Measurements from ENCODE around the gene FGD6. TPM values are rescaled to one million over a fixed set of nuclear protein-coding genes. Genes with fewer than 3 reads are reported as not detected.

Gene FGD6
- total RNA-seq, 1 donor from 2014 or later, result 31.5 TPM

DNA sequence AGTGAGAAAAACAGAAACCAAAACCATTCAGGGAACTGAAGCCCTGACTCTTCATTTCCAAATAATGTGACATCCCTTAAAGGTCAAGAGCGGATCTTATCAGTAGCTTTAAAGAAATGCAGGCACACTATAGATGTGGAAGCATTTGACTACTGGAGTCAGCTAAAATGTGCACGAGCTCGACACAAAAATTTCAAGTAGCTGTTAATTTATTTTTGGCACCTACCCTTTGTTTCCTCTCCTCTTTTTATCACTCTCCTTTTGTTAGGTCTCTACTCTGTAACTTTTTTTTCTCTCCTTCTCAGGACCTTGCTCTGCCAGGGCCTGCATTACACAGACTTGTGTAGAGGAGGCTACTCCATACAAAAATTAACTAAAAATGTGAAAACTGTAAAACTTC lies 58.3 kb downstream of the FGD6 start:
- Histone ChIP-seq H3K36me3 (ENCODE audit: control insufficient read depth, insufficient read depth, low read length) (no peaks in the 10 kb centered on the region), H3K27me3 (ENCODE audit: control insufficient read depth, insufficient read depth, low read length) (no peaks in the 10 kb centered on the region), H3K4me3 (ENCODE audit: low read depth, low read length) (no peak overlapping the region)
- DNase-seq (ENCODE audit: low read depth), result no peak
- TF ChIP-seq, protein P1, sequence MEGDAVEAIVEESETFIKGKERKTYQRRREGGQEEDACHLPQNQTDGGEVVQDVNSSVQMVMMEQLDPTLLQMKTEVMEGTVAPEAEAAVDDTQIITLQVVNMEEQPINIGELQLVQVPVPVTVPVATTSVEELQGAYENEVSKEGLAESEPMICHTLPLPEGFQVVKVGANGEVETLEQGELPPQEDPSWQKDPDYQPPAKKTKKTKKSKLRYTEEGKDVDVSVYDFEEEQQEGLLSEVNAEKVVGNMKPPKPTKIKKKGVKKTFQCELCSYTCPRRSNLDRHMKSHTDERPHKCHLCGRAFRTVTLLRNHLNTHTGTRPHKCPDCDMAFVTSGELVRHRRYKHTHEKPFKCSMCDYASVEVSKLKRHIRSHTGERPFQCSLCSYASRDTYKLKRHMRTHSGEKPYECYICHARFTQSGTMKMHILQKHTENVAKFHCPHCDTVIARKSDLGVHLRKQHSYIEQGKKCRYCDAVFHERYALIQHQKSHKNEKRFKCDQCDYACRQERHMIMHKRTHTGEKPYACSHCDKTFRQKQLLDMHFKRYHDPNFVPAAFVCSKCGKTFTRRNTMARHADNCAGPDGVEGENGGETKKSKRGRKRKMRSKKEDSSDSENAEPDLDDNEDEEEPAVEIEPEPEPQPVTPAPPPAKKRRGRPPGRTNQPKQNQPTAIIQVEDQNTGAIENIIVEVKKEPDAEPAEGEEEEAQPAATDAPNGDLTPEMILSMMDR (IDR thresholded peaks at IDR 0.05; ENCODE audit: insufficient read depth, low read length, poor library complexity, severe bottlenecking), result no peak

DNA sequence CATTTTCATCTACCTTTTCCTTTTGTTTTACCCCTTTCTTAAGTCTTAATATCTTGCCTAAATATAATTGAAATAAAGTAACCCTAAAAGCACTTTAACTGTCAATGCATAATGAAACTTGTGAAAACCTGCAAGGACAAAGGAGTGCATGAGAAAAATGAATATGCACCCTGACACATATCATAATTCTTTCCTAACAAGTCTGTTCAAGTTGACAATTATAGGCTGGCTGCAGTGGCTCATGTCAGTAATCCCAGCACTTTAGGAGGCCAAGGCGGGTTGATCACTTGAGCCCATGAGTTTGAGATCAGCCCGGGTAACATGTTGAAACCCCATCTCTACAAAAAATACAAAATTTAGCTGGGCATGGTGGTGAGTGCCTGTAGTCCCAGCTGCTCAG lies 65.4 kb downstream of the FGD6 start:
- TF ChIP-seq, protein P1 (IDR thresholded peaks at IDR 0.05; ENCODE audit: insufficient read depth, low read length, poor library complexity, severe bottlenecking), result no peak
- DNase-seq (ENCODE audit: low read depth), result no peak

DNA sequence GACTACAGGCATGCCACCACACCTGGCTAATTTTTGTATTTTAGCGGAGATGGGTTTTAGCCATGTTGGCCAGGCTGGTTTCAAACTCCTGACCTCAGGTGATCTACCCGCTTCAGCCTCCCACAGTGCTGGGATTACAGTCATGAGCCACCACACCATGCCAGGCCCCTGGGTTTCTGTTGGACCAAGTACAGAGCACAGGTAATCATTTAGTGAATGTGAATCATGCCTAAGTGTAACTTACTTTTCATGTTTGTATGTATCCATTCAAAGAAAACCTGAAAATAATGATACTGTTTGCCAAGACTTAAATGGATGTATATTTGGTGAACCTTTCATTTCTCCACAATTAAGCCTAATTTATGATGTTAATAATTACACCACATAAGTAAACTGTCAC lies 65.9 kb downstream of the FGD6 start:
- Histone ChIP-seq H3K4me3 (ENCODE audit: low read depth, low read length) (no peak overlapping the region), H3K27me3 (ENCODE audit: control insufficient read depth, insufficient read depth, low read length) (no peaks in the 10 kb centered on the region), H3K36me3 (ENCODE audit: control insufficient read depth, insufficient read depth, low read length) (no peaks in the 10 kb centered on the region)
- DNase-seq (ENCODE audit: low read depth), result no peak
- TF ChIP-seq, protein P1 (IDR thresholded peaks at IDR 0.05; ENCODE audit: insufficient read depth, low read length, poor library complexity, severe bottlenecking), result no peak

More for the DNA sequence above, 65.4 kb downstream of the FGD6 start:
- no peak overlapping the region for H3K4me3 ChIP-seq (ENCODE audit: low read depth, low read length)
- H3K27me3 ChIP-seq (ENCODE audit: control insufficient read depth, insufficient read depth, low read length), result no peaks in the 10 kb centered on the region
- H3K36me3 ChIP-seq (ENCODE audit: control insufficient read depth, insufficient read depth, low read length), result no peaks in the 10 kb centered on the region

DNA sequence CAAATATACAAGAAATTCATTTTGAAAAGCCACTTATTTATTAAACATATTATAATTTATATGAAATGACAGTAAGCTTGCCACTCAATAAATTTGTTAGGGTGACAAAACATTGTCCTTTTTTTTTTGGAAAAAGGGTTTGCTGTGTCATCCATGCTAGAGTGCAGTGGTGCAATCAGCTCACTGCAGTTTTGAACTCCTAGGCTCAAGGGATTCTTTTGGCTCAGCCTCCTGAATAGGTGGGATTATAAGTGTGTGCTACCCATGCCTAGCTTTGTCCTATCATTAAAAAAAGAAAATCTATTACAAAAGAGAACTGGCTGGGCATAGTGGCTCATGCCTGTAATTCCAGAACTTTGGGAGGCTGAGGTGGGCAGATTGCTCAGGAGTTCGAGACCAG lies 66.8 kb downstream of the FGD6 start:
- Histone ChIP-seq H3K4me3 (ENCODE audit: low read depth, low read length) (no peak overlapping the region), H3K27me3 (ENCODE audit: control insufficient read depth, insufficient read depth, low read length) (no peaks in the 10 kb centered on the region), H3K36me3 (ENCODE audit: control insufficient read depth, insufficient read depth, low read length) (no peaks in the 10 kb centered on the region)
- TF ChIP-seq, protein P1 (IDR thresholded peaks at IDR 0.05; ENCODE audit: insufficient read depth, low read length, poor library complexity, severe bottlenecking), result no peak
- DNase-seq (ENCODE audit: low read depth), result no peak

DNA sequence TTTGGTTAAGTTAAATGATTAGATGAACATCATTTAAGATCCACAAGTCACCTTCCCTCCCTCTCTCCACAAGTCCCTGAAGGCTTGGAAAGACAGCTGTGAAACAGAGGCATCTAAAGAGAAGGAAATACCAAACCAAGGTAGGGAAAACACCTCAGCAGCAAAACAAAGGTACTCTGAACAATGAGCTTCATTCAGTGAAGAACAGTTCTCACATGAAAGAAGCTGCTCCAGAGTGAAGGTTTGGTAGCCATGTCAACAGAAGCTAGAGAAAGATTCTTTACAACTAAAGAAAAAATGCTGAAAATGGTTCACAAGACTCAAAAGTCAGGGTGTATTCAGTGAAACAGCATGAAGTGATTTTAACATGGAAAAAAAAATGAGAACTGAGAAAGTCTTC lies 69.4 kb downstream of the FGD6 start:
- TF ChIP-seq, protein P1 (IDR thresholded peaks at IDR 0.05; ENCODE audit: insufficient read depth, low read length, poor library complexity, severe bottlenecking), result no peak
- no peaks in the 10 kb centered on the region for H3K27me3 ChIP-seq (ENCODE audit: control insufficient read depth, insufficient read depth, low read length)
- H3K36me3 ChIP-seq (ENCODE audit: control insufficient read depth, insufficient read depth, low read length), result no peaks in the 10 kb centered on the region
- no peak overlapping the region for H3K4me3 ChIP-seq (ENCODE audit: low read depth, low read length)
- no peak for DNase-seq (ENCODE audit: low read depth)

DNA sequence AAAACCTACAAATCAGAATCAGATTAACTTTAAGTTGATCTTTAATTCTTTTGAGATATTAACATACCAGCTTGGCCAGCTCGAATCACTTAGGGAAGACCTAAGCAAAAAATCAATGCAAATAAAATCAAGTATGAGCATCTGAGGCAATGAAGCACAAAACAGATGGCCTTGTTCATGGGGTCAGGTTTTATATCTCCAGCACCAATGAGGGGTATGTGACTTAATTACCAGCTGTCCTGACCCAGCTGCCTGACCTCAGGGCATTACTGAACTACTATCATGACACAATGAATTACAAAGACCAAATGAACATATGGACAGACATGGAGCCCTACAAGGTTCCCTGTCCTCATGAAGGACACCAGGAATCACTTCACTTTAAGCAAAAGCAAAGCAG lies 70.5 kb downstream of the FGD6 start:
- TF ChIP-seq, protein P1 (IDR thresholded peaks at IDR 0.05; ENCODE audit: insufficient read depth, low read length, poor library complexity, severe bottlenecking), result no peak
- Histone ChIP-seq H3K27me3 (ENCODE audit: control insufficient read depth, insufficient read depth, low read length) (no peaks in the 10 kb centered on the region), H3K36me3 (ENCODE audit: control insufficient read depth, insufficient read depth, low read length) (no peaks in the 10 kb centered on the region), H3K4me3 (ENCODE audit: low read depth, low read length) (no peak overlapping the region)
- no peak for DNase-seq (ENCODE audit: low read depth)

Measured in kidney epithelial cell (primary cell).